GM12878 (cell line): Measurements from ENCODE around the gene WNK1. TPM values are rescaled to one million over a fixed set of nuclear protein-coding genes. Genes with fewer than 3 reads are reported as not detected.

Experiments
- ATAC-seq: fragments of 200-7000 bp; cut with Tn5 transposase; 3 replicates; pipeline ENCODE4 v1.9.1; 2020; ENCODE audit warnings: mild to moderate bottlenecking, moderate library complexity
- BruUV-seq: library from RNA; stranded (reverse); fragments of 400-500 nt; replicated peaks from 2 replicates; lab custom pipeline; 2021; lab: Mats Ljungman, UMichigan
- CTCF ChIA-PET: fragments of 300-600 bp; sonication (Branson Sonifier 250); formaldehyde crosslinking; extraction: SDS; loops from one replicate; lab custom pipeline; 2021; ENCODE audit warnings: inconsistent platforms; lab: Yijun Ruan, JAX
- POLR2A ChIA-PET: fragments of 350-600 bp; formaldehyde crosslinking; extraction: SDS; loops from one replicate; lab custom pipeline; 2021; ENCODE audit warnings: inconsistent platforms; lab: Charles Lee
- RAD21 ChIA-PET: fragments of 300-600 bp; sonication (Branson Sonifier 250); formaldehyde crosslinking; loops from one replicate; lab custom pipeline; 2023; ENCODE audit warnings: antibody characterized with exemption; ENCODE audit not compliant: unreplicated experiment; lab: Charles Lee
- SMC1A ChIA-PET: fragments of 300-600 bp; sonication (Branson Sonifier 250); formaldehyde crosslinking; loops from one replicate; lab custom pipeline; 2023; ENCODE audit not compliant: unreplicated experiment, uncharacterized antibody; lab: Charles Lee
- DNase-seq: peaks from one replicate; pipeline ENCODE4 v3.0.0-alpha.2; 2011; ENCODE audit warnings: low read depth, low spot score
- FAIRE-seq: peaks from 3 replicates; lab custom pipeline; 2011; peaks lifted over from hg19 to GRCh38; lab: Jason Lieb, UNC
- H2AFZ ChIP-seq: 2 replicates; pipeline ENCODE4 v1.6.0; 2011; ENCODE audit warnings: low read depth, low read length, control low read depth; ENCODE audit not compliant: control insufficient read depth
- H3K27ac ChIP-seq: 2 replicates; pipeline ENCODE4 v1.5.1; 2011; ENCODE audit warnings: control low read depth; ENCODE audit not compliant: control insufficient read depth, insufficient read depth
- H3K27me3 ChIP-seq, 2 experiments: replicated peaks in 1 of 2; 2 replicates each; pipeline versions ENCODE4 v1.6.0 to v1.6.1; 2011; ENCODE audit warnings: low read length in 1 of 2; ENCODE audit not compliant: control insufficient read depth in 2 of 2, insufficient read depth in 2 of 2
- H3K36me3 ChIP-seq, 2 experiments: 2 replicates each; pipeline ENCODE4 v1.5.1; 2011; ENCODE audit warnings: low read length in 1 of 2; ENCODE audit not compliant: control insufficient read depth in 2 of 2, insufficient read depth in 2 of 2
- H3K4me1 ChIP-seq: 2 replicates; pipeline ENCODE4 v1.6.1; 2011; ENCODE audit warnings: mild to moderate bottlenecking, low read length, moderate library complexity, mixed read lengths; ENCODE audit not compliant: control insufficient read depth, insufficient read depth
- H3K4me2 ChIP-seq: 2 replicates; pipeline ENCODE4 v1.6.0; 2011; ENCODE audit warnings: control low read depth; ENCODE audit not compliant: control insufficient read depth, insufficient read depth
- H3K4me3 ChIP-seq: fragments of 200-600 bp; sonication (generic); 2 replicates; pipeline ENCODE4 v1.5.1; 2016
- H3K79me2 ChIP-seq: 2 replicates; pipeline ENCODE4 v1.6.0; 2011; ENCODE audit warnings: low read length; ENCODE audit not compliant: control insufficient read depth, insufficient read depth
- H3K9ac ChIP-seq: 2 replicates; pipeline ENCODE4 v1.8.0; 2011; ENCODE audit warnings: low read length, control low read depth, mixed read lengths; ENCODE audit not compliant: control insufficient read depth, insufficient read depth
- H3K9me3 ChIP-seq: replicated peaks from 3 replicates; pipeline ENCODE4 v1.5.1; 2011; ENCODE audit warnings: mild to moderate bottlenecking, low read length; ENCODE audit not compliant: control insufficient read depth, insufficient read depth
- H4K20me1 ChIP-seq: 2 replicates; pipeline ENCODE4 v1.6.0; 2011; ENCODE audit not compliant: control insufficient read depth, insufficient read depth
- GABPA ChIP-seq: IDR thresholded peaks from 2 replicates; pipeline ENCODE4 v1.6.1; 2014; ENCODE audit warnings: antibody characterized with exemption, low read depth, mild to moderate bottlenecking, inconsistent platforms
- POU2F2 ChIP-seq: IDR thresholded peaks from 3 replicates; pipeline ENCODE4 v1.6.1; 2011; ENCODE audit warnings: low read depth, mild to moderate bottlenecking, low read length, borderline replicate concordance
- REST ChIP-seq: IDR thresholded peaks from 2 replicates; pipeline ENCODE4 v1.6.1; 2012; ENCODE audit warnings: mild to moderate bottlenecking, low read depth, low read length
- SPI1 ChIP-seq: IDR thresholded peaks from 2 replicates; pipeline ENCODE4 v1.6.1; 2011; ENCODE audit warnings: low read depth, mild to moderate bottlenecking, low read length, moderate library complexity, borderline replicate concordance; ENCODE audit not compliant: insufficient read depth
- SRF ChIP-seq, 2 experiments: IDR thresholded peaks; 2 replicates each; pipeline ENCODE4 v1.6.1; 2011; ENCODE audit warnings: low read depth in 2 of 2, low read length in 2 of 2, mild to moderate bottlenecking in 1 of 2, moderate library complexity in 1 of 2
- WRNIP1 ChIP-seq: IDR thresholded peaks from 2 replicates; pipeline ENCODE4 v1.6.1; 2011; ENCODE audit warnings: low read depth, low read length, improper control_type of control experiment, borderline replicate concordance
- ZNF384 ChIP-seq: IDR thresholded peaks from 2 replicates; pipeline ENCODE4 v1.6.1; 2012; ENCODE audit warnings: low read depth, mild to moderate bottlenecking, low read length, improper control_type of control experiment, borderline replicate concordance
- WGBS: methylation state at CpG from one replicate; pipeline ENCODE4 v1.1.6; 2016; ENCODE audit warnings: low lambda C conversion rate; ENCODE audit not compliant: insufficient replicate concordance, insufficient coverage; ENCODE audit errors: missing lambda C conversion rate; 5-methylcytosine and 5-hydroxymethylcytosine counted together
- in situ Hi-C: fragments of 300-500 bp; cut with MboI; formaldehyde crosslinking; loops from 9 replicates; pipeline ENCODE4 v1.14.3; 2018; ENCODE audit warnings: mixed read lengths
- intact Hi-C: fragments of 100-400 bp; cut with micrococcal nuclease; formaldehyde crosslinking; loops from one replicate; pipeline ENCODE4 v1.14.2; 2022; ENCODE audit not compliant: unreplicated experiment
- polyA plus RNA-seq, 11 experiments: library from polyadenylated mRNA; depleted of rRNA in 4 of 11; unstranded in 6 of 11; stranded (reverse) in 5 of 11; fragments of >200 nt; fragmentation: Nextera tagmentation in 4 of 11; fragmentation: Illumina TruSeq in 1 of 11; extraction: Ambion mirVana in 4 of 11; extraction: Trizol in 1 of 11; gene quantifications; 1 replicate in 1 of 11; 2 replicates in 10 of 11; pipeline versions ENCODE4 v1.2.1 to v1.2.3, GENCODE V29; 2011 to 2016; ENCODE audit warnings: inconsistent platforms in 2 of 11, missing spikeins in 2 of 11, low read depth in 1 of 11
- total RNA-seq, 4 experiments: library from RNA; depleted of rRNA in 3 of 4; stranded (reverse); fragments of >200 nt in 3 of 4; fragmentation: Illumina TruSeq in 1 of 4; extraction: Trizol in 1 of 4; gene quantifications; 2 replicates each; pipeline versions ENCODE4 v1.2.1 to v1.2.3, GENCODE V29; 2013 to 2021

The WNK1 gene
- total and polyA plus RNA-seq, 10 of the 15 experiments (the other 5 are each of a cell fraction or from before 2014, with no cell fraction given) = 9.6 to 151 (median 86.6) TPM

- TF ChIP-seq SRF (IDR thresholded peaks at IDR 0.05; ENCODE audit: low read depth in 2 of 2, low read length in 2 of 2) (no peak), SPI1 (no peak), POU2F2 (no peak), REST (no peak), GABPA (no peak), WRNIP1 (no peak), ZNF384 (no peak)
- TF ChIP-seq, all 136 proteins: peak for 0
- in situ Hi-C loops (no loop called here), intact Hi-C loops (no loop called here)
- ATAC-seq = no peak
- no peak overlapping the region for H3K4me3 ChIP-seq
- no peaks in the 10 kb centered on the region for H3K9me3 ChIP-seq
- no peaks in the 10 kb centered on the region for H3K4me1 ChIP-seq
- no peak for DNase-seq
- peaks cover 11 to 33% of the 10 kb centered on the region in 2 experiments for H3K36me3 ChIP-seq
- ChIA-PET CTCF (no interaction called here), POLR2A (no interaction called here), RAD21 (no interaction called here), SMC1A (no interaction called here)
- no peak overlapping the region for H3K4me2 ChIP-seq
- no TSS peak for BruUV-seq
- FAIRE-seq = no peak
- no peak overlapping the region for H3K27ac ChIP-seq
- H3K9ac ChIP-seq = no peak overlapping the region
- no peaks in the 10 kb centered on the region for H3K79me2 ChIP-seq
- H4K20me1 ChIP-seq = no peaks in the 10 kb centered on the region
- no peak overlapping the region for H2AFZ ChIP-seq
- no peaks in the 10 kb centered on the region for H3K27me3 ChIP-seq
- WGBS = 13% methylated on average over 27 of the region's 27 CpGs
Observed at GRCh38 chr12:916240-916639, 163.9 kb downstream of the WNK1 start.
